SK-N-MC (cell line): Measurements from ENCODE around the gene ALOXE3.

Experiments used
- DNase-seq: peaks from one replicate; pipeline ENCODE4 v3.0.0-alpha.2; 2011; ENCODE audit warnings: low read depth, low spot score
- H3K27ac ChIP-seq: fragments of 200-600 bp; sonication (generic); 2 replicates; pipeline ENCODE4 v1.5.1; 2016; ENCODE audit warnings: mixed run types
- H3K36me3 ChIP-seq: fragments of 200-600 bp; sonication (generic); 2 replicates; pipeline ENCODE4 v1.6.1; 2017; ENCODE audit warnings: antibody characterized with exemption, low read length, mixed read lengths; ENCODE audit not compliant: insufficient read depth
- H3K4me3 ChIP-seq: fragments of 200-600 bp; sonication (generic); 2 replicates; pipeline ENCODE4 v1.5.1; 2016
- H3K9ac ChIP-seq: fragments of 200-600 bp; sonication (generic); 2 replicates; pipeline ENCODE4 v1.8.0; 2017; ENCODE audit warnings: mixed run types, mixed read lengths; ENCODE audit not compliant: insufficient read length
- H3K9me3 ChIP-seq: fragments of 200-600 bp; sonication (generic); 2 replicates; pipeline ENCODE4 v1.6.1; 2017; ENCODE audit warnings: low read depth, mild to moderate bottlenecking, antibody characterized with exemption, low read length, moderate library complexity, mixed read lengths
- EZH2 ChIP-seq: fragments of 200-600 bp; sonication (generic); IDR thresholded peaks from one replicate; pipeline ENCODE4 v1.6.1; 2017; ENCODE audit warnings: antibody characterized with exemption
- FOXP2 ChIP-seq: optimal IDR thresholded peaks from 2 replicates; pipeline ENCODE3; 2011; ENCODE audit warnings: mild to moderate bottlenecking, moderate library complexity; ENCODE audit not compliant: insufficient read depth; ENCODE audit errors: extremely low read length, control extremely low read depth
- POLR2AphosphoS5 ChIP-seq: IDR thresholded peaks from 2 replicates; pipeline ENCODE4 v1.6.1; 2012; ENCODE audit warnings: mild to moderate bottlenecking, low read depth, low read length, borderline replicate concordance

The ALOXE3 gene

GRCh38 chr17:8126491-8127066 is 8.3 kb upstream of the ALOXE3 start:
- TF ChIP-seq POLR2AphosphoS5 (no peak), EZH2 (no peak), FOXP2 (no peak)
- H3K36me3 ChIP-seq = no peaks in the 10 kb centered on the region
- DNase-seq = no peak
- H3K9ac ChIP-seq = peak overlapping the region; percentile 7
- no peak overlapping the region for H3K27ac ChIP-seq
- peak overlapping the region; percentile 97 for H3K4me3 ChIP-seq
- H3K9me3 ChIP-seq = no peaks in the 10 kb centered on the region

- Histone ChIP-seq H3K4me3 (peak overlapping the region; percentile 97), H3K9me3 (no peaks in the 10 kb centered on the region), H3K27ac (no peak overlapping the region), H3K36me3 (no peaks in the 10 kb centered on the region), H3K9ac (peak overlapping the region; percentile 8)
- DNase-seq = no peak
- TF ChIP-seq POLR2AphosphoS5 (0 out of 2 replicates have a peak, but pooled peaks have one; percentile 1), FOXP2 (no peak)
Observed at GRCh38 chr17:8125947-8126490, 7.7 kb upstream of the ALOXE3 start.

- H3K9ac ChIP-seq = no peak overlapping the region
- peak overlapping the region; percentile 97 for H3K4me3 ChIP-seq
- no peak overlapping the region for H3K27ac ChIP-seq
- no peaks in the 10 kb centered on the region for H3K36me3 ChIP-seq
- H3K9me3 ChIP-seq = no peaks in the 10 kb centered on the region
- DNase-seq = no peak
- TF ChIP-seq EZH2 (no peak), POLR2AphosphoS5 (peak; percentile 54; the same call in 1 of the 2 replicates), FOXP2 (no peak)
Observed at GRCh38 chr17:8125154-8125946, 7.0 kb upstream of the ALOXE3 start.

GRCh38 chr17:8124350-8125153 is 6.2 kb upstream of the ALOXE3 start:
- Histone ChIP-seq H3K36me3 (no peaks in the 10 kb centered on the region), H3K9ac (no peak overlapping the region), H3K27ac (no peak overlapping the region), H3K4me3 (peak overlapping the region; percentile 97), H3K9me3 (no peaks in the 10 kb centered on the region)
- TF ChIP-seq EZH2 = no peak
- TF ChIP-seq POLR2AphosphoS5 = no peak
- TF ChIP-seq FOXP2 = no peak
- no peak for DNase-seq

GRCh38 chr17:8123695-8124349 is 5.5 kb upstream of the ALOXE3 start, which contains the start of gene HES7:
Gene HES7, minus strand, starts transcription at chr17:8124106. Its CDS starts 22 bp downstream, at chr17:8124084.
- Histone ChIP-seq H3K27ac (no peak within 1 kb of the TSS), H3K9me3 (no peaks in the 10 kb centered on the region), H3K9ac (peak within 1 kb of the TSS; percentile 58), H3K36me3 (no peaks in the 10 kb centered on the region), H3K4me3 (peak within 1 kb of the TSS; percentile 97)
- 0 out of 2 replicates have a peak, but pooled peaks have one; percentile 22 for TF ChIP-seq POLR2AphosphoS5
- no peak for TF ChIP-seq EZH2
- no peak for TF ChIP-seq FOXP2
- no peak for DNase-seq

- H3K27ac ChIP-seq = no peak overlapping the region
Observed at GRCh38 chr17:8122924-8123694, 4.8 kb upstream of the ALOXE3 start.

GRCh38 chr17:8122422-8122923 is 4.2 kb upstream of the ALOXE3 start:
- peak overlapping the region; percentile 58 for H3K9ac ChIP-seq
- H3K27ac ChIP-seq = no peak overlapping the region
- no peaks in the 10 kb centered on the region for H3K9me3 ChIP-seq
- DNase-seq = no peak
- no peaks in the 10 kb centered on the region for H3K36me3 ChIP-seq
- H3K4me3 ChIP-seq = peak overlapping the region; percentile 97
- TF ChIP-seq POLR2AphosphoS5 (no peak), FOXP2 (no peak), EZH2 (no peak)

More at GRCh38 chr17:8122924-8123694, 4.8 kb upstream of the ALOXE3 start:
- TF ChIP-seq EZH2 (no peak), POLR2AphosphoS5 (no peak)
- Histone ChIP-seq H3K36me3 (no peaks in the 10 kb centered on the region), H3K4me3 (peak overlapping the region; percentile 97), H3K9ac (peak overlapping the region; percentile 58), H3K9me3 (no peaks in the 10 kb centered on the region)
- DNase-seq = no peak
